Stimulated activated CD4-positive, alpha-beta T cell treated with anti-CD3 and anti-CD28 coated beads, Interleukin-4, amount 100 ng/mL, for 1 hour (primary cell): ENCODE results near the gene GRPEL1.

Source experiments
- DNase-seq: peaks from one replicate; pipeline ENCODE4 v3.0.0-alpha.2; 2020

GRPEL1 gene

DNA sequence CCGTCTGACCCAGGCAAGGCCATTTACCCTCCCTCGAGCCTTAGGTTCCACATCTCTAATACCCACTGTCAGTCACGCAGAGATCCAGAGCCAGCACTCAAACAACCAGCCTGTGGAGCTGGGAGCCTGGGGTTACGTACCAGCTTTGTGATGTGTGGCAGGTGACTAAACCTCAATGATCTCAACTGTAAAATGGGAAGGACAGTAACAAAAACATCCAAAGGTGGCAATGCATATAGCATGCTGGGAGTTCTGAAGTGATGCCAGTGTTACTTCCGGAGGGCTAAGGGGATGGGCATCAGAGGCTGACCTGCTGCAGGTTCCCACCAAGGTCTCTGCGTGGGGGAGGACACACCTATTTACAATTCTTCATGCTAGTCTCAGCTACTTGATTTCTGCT lies 6.0 kb downstream of the GRPEL1 start:
- DNase-seq = no peak

DNA sequence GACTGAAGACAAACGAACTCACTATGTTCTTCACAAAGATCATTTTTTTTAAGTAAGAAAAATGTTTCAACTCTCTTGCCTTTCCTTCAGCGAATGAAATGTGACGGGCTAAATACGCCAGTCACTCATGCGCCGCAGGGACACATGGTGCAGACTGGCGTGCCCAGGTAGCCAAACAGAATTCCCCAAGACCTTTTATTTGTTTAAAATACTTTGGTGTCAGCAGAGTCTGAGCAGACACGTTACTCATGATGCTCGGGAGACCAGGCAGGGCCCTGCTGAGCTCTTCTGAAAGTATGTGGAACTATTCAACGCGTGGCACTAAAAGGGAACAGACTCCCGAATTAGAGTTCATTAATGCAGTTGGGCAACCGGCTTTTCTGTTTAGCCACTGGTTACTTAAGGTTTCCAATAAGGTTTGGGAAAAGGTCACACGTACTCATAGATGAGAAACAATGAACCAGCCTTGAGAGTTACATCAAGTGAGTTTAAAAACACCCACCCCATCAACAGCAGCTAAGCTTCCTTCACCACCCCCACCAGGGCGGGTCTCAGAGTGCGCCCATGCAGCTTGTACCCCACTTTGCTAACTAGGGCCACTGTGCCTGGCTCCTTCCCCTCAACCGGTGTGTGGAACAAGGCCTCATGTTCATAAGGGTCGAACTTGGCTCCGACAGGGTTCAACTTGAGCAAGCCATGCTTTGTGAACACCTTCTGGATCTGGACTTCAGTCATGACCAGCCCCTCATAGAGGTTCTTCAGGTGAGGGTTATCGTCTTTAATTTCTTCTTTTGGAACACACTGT lies 7.3 kb downstream of the GRPEL1 start:
- no peak for DNase-seq

DNA sequence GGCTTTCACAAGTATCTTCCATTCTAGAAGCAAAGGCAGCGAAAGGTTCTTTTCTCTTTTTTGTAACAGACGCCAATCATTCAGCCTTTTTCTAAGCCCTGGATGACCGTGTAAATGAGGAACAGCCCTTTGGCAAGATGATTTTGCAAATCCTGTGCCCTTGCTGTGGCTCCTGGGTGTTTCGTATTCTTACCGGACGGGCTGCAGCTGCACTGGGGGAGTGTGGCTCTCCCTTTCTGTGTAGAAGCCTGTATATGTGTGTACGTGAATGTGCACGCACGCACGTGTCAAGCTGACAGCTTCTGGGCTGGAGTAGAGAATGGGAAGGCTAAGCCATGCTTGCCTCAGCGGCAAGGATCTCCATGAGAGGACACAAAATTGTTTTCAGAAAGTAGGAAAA lies 8.2 kb downstream of the GRPEL1 start:
- DNase-seq = no peak

DNA sequence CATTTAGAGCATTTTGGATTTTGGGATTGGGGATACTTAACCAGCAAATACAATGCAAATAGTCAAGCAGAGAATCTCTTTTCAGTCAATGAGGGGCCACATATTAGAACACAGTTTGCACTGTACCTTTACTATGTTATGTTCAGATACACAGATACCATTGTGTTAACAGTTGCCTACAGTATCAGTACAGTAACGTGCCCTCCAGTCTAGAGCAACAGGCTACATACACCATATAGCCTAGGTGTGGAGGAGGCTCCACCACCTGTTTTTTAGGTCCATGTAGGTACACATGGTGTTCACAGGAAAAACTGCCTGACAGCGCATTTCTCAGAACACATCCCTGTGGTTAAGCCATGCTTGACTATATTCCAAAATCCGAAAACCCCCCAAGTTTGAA lies 9.1 kb downstream of the GRPEL1 start:
- no peak for DNase-seq

DNA sequence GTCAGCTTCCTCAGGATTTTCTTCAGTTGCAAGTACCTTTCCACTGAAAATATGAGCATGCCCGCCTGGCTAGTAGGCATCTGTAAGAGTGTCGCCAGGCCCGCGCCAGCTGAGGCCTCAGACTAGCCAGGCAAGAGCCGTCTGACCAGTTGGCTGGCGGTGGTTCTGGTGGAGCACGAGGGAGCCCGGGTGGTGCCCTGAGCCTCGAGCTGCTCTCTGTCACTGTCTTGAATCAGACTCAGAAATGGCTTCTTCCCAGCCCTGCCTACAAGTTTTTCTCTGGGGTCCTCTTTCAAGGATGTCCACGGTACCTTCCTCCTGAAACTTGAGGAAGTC lies 11.9 kb downstream of the GRPEL1 start:
- no peak for DNase-seq

DNA sequence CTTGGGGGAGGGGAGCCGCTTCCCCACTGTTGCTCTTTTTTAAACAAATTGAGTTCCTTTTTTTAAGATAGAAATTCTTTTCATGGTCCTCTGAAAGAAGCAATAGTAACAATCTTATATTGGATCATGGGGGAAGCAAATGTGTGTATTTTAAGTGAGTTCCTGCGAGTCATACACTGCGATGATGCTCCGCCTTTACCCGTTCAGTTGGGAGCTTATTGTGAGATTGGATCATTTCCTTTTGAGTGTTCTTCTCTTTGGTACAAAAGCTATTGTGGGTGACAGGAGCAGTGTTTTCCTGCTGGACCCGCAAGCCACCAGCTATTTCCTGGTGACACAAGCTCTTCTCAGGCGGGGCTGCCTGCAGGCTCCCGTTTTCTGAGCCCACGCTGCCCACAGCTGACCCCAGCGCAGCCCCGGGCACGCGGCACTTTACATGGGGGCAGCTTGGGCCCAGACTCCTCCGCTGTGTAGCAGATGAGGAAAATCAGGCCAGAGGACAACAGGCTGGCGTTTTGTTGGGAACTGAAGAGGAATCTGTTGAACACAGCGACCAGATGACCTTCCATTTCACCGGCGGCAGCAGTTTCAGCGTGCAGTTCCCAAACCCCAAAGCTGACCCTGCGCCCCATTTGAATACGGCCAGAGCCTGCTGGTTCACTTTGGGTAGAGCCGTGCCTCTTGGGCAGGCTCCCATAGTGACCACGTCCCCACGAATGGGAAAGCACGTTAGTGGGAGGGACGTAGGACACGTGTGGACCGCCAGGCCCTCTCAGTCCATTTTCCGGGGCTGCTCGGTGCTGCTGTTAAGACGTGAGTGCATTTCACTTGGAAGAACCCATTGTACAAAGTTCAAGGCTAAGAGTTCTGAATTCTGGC lies 12.5 kb downstream of the GRPEL1 start:
- DNase-seq = no peak

DNA sequence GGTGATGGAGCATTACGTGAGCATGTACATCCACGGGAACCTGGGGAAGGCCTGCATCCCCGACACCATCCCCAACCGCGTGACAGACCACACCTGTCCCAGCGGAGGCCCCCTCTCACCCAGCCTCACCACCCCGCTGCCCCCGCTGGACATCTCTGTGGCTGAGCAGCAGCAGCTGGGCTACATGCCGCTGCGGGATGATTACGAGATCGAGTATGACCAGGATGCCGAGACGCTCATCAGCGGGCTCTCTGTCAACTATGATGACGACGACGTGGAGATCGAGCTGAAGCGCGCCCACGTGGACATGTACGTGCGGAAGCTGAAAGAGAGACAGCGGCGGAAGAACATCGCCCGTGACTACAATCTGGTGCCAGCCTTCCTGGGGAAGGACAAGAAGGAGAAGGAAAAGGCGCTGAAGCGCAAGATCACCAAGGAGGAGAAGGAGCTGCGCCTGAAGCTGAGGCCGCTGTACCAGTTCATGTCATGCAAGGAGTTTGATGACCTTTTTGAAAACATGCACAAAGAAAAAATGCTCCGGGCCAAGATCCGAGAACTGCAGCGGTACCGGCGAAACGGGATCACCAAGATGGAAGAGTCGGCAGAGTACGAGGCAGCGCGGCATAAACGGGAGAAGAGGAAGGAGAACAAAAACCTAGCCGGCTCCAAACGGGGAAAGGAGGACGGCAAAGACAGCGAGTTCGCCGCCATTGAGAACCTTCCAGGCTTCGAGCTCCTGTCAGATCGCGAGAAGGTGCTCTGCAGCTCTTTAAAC lies 13.6 kb downstream of the GRPEL1 start:
- DNase-seq = no peak

DNA sequence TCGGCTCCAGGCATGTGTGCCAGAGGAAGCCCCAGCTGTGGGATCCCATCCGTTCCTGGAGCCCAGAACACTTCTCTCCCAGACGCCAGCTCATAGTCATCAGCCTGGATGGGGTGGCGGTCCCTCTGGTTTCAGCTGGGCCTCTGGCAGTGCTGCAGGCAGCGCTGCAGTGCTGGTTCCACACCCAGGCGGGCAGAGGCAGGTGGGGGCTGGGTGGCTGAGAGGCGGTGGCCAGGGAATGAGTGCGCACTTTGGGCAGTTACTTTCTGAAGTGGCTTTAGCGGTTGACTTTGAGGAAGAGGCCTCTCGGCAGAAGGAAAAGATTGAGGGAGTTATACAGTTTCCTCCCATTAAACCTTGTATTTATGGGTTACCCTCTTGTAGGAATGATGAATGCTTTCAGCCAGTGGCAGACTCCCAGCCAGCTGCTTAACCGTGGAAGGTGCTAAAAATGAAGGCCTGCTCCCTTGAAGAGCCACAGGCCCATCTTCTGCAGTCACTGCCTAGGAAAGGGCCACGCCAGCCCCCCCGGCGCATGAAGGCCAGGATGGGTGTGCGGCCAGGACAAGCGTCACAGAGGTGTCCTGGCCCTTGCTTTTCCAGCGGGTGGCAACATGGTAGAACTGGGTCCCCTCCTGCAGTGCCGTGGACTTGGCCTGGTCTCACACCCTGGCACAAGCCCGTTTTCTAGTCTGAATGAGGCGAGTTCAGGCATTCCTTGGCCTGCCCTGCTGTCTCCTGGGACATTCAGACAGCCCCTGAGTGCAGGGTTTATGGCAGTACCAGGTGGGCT lies 14.7 kb downstream of the GRPEL1 start:
- DNase-seq = no peak

DNA sequence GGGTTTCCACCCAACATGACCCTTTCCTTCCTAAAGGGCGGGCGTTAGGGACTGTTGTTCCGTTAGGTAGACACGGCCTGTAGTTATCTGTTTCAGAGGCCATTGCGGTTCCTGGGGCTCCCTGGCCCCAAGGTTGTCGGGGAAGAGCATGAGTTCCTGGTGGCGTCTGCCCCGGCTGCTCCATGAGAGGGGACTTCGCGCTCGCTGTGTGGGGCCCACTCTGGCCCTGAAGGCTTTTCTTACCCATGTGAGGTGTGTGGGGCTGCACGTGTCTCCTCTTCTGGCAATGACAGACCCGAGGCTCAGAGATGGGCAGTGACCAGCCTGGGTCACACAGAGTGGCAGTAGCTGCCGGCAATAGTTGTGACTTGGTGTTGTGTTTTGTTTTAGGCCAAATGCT lies 15.6 kb downstream of the GRPEL1 start:
- no peak for DNase-seq

DNA sequence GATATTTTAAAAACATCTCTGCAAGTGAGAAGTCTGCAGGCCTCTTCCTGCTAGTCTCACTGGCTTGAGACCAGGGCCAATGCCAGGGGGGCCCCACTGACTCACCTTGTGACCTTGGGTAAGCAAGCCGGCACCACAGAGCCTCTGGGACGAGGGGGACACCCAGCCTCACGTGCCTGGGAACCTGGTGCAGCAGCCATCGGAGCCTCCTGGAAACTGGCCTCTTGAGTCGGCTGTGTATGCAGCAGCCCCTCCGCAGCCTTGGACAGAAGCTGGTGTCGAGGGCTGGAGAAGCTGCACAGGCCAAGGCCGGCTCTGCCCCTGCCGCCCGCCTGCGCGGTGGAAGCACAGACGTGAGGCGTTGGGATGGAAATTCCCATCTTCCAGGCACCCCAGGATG lies 16.0 kb downstream of the GRPEL1 start:
- DNase-seq = no peak

DNA sequence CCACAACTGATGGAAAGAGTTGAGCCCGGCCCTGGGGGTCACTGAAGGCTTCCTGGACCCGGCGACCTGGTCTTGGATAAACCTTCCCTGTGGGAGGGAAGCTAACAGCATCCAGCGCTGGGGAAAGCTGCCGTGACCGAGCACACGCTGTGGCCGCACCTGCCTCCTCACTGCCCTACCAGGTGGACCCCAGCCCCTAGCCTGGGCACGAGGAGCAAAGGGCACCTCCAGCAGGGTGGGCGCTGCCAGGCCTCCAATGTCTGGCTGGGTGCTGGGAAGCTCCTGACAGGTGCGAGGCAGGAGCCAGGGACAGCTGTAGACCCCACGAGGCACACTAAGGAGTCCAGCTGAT lies 16.7 kb downstream of the GRPEL1 start:
- DNase-seq = no peak

DNA sequence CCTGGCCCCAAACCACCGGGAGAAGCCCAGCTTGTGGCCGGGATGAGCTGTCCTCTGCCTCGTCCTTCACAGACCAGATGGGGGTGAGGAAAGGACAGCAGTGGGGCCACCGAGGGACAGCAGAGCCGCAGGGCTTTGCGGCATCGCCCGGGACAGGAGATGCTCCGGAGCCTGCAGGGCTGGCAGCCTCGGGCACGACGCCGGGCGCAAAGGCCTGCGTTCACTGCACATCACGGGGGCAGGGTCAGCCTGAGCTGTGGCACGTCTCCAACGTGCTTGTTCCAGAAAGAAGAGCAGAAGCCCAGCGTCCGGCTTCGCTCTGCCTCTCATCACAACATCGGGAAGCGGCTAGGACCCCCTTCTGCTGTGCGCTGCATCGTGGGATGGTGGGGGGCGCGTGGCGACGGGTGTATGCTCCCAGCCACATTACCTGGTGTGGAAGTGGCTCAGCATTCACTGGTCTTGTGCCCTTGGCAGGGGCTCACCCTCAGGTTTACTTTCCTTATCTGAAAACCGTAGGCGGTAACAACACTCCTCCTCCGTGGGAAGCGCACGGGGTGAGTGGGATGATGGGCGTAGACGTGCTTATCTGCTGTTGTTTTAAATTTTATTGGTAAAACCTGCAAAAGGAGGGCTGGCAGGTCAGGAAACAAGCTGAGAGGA lies 17.3 kb downstream of the GRPEL1 start:
- no peak for DNase-seq

DNA sequence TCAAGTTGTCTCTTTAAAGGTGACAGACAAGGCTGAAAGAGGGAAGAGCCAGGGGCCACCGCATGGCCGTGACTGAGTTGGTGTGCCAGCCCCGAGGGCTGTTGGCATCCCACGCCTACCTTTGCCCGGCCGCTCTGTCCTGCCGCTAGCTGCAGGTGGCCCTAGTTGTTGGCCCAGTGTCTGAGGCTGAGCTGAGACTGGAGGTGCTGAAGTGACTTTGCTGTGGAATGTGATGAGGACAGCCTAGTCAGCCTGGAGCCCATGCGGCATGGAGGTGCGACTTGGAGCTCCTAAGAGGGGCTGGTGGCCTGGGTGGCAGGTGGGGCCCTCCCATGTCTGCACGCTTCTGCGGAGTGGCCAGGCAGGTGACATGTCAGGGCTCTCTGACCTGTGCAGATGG lies 18.1 kb downstream of the GRPEL1 start:
- no peak for DNase-seq

DNA sequence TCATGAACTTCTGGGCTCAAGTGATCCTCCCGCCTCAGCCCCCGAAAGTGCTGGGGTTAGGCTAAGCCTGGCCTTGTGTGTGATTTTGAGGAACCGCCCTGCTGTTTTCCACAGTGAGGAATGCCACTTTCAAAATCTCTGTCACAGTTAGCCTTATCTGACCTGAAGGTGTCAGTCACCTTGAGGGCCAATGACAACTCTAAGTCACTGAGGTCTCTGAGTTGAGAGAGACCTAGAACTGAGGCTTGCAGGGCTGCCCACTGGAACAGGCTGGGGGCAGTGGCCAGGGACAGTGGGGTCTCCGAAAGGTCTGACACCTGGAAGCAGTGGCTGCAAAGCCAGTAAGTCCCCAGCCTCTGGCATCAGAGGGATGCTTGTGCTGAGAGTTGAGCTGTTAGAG lies 18.6 kb downstream of the GRPEL1 start:
- DNase-seq = no peak

DNA sequence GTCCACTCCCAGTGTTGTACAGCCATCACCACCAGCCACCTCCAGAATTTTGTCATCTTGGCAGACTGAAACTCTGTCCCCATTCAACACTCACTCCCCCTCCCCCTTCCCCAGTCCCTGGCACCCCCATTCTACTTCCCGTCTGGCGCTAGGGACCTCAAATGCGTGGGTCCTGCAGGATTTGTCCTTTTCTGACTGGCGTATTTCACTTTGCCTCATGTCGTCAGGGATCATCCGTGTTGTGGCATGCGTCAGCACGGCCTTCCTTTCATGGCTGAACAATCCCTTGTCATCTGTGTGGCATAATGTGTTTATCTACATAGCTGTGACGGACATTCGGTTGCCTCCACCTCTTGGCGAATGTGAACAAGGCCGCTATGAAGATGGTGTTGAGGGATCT lies 19.2 kb downstream of the GRPEL1 start:
- DNase-seq = no peak

DNA sequence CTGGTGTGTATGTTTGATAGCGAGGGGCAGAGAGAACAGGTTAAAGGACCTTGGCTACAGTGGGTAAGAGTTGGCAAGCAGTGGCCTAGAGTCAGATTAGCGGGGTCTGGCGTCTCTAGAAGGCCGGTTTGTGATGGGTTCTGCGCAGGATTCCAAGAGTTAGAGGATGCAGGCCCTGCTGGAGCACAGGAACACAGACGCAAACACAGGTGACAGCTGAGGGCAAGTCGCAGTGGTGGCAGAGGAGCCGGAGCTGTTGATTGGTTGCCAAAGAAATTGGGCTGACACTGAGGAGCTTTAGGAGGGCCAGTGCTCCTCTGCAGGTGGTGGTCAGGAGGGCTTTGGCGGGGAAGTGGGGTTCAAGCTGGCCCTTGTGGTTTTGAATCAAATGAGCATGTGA lies 20.9 kb downstream of the GRPEL1 start:
- DNase-seq = no peak

DNA sequence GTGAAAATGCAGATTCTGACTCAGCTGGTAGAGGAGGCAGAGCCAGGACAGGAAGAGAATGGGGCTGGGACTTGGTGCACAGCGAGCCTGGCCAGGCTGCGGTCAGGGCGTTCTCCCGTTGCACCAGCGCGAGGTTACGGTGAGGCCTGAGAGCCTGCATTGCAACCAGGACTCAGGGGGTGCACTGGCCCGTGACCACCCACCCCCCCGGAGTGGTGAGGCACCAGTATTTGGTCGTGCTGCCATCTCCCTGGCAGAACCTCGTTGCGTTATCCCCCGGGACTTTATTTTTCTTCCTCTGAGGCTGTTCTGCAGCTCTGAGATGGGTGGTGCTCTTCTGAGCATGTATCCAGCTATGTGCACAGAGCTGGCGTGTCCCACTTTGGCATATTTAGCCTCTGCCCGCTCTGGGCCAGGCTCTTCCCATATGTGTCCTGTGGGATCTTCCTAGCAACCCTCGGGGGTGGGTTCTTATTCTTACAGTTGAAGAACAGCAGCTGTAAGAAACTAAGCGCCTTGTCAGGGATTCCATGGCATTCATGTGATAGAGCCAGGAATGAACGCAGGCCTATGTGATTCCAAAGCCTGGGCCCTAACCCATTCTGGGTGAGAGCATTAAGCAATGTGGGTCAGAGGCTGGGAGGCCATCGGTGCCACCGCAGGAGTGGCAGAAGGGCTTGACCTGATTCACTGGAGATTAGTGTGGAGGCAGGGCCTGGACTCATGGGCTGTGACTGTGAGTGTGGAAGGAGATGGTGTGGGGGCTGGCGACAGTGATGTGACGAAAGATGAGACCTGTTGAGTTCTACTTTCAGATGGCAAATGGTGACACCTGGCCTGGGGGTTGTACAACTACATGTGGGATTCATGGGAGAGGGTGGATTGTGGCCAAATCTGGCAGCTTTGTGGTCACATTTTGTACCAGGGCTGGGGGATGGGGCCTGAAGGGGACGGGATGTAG lies 21.6 kb downstream of the GRPEL1 start:
- DNase-seq = no peak

DNA sequence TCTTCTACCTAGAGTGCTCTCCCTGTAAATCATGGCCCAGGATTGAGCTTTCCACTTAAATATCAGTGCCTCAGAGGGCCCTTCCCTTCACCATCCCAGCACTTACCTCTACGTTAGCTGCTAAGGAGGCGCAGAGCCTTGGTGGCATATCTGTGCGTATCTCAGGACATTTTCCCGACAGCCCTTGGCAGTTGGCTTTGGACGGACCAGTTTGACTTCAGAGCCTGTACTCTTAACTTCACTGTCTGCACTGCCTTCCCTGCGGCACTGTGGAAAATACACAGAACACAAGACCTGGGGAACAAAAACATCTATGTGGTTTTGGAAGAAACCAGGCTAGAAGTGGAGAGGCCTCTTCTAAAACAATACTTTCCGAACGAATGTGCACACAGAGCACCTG lies 22.3 kb downstream of the GRPEL1 start:
- no peak for DNase-seq

DNA sequence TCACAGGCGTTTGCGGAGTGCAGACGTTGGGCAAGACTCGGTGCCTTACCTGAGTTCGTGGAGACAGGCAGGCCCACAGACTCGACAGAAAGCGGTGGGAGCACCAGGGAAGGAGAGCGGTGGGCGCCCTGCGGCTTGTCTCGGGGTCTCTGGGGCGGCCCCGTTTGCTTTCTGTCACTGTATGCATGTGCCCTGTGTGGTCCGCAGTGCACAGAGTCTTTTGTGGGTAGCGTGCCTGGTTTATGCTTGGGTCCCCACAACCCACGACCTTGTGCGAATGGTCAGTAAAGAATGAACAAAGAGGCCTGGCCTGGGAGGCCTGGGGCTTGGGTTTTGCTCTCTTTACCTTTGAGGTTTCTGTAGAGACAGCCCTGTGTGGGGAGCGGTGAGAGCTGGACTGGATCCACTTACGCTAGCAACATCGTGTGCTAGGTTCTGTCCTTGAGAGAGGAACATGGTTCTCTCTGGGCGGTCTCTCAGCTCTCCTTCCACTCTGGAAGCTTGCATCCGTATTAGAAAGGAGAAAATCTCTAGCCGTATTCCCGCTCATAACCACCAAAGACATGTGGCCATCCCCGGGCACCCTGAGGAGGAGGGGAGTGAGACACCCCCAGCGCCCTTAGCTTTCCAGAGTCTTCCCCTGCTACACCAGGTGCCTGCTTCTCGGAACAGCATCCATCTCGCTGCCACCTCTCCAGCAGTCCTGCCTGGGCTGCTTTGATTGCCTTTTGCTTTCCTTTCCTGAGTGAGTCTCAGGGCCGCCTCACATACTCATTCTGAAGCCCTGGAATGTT lies 23.5 kb downstream of the GRPEL1 start:
- DNase-seq = no peak
